Germinal center (tissue), 1 donor: ENCODE results near the gene HOXC6.
"Not testable (repeated sequence)": the region's sequence is repeated elsewhere in the genome, so short reads cannot be mapped to it uniquely, and the experiment has no call there.

Experiments
- DNase-seq: peaks from one replicate; pipeline ENCODE4 v3.0.0; 2012; ENCODE audit warnings: mixed read lengths, low spot score

The HOXC6 gene

GRCh38 chr12:54041097-54041690 lies 13.0 kb downstream of the HOXC6 start:
- no peak for DNase-seq

GRCh38 chr12:54042033-54042432 lies 13.8 kb downstream of the HOXC6 start:
- not testable (repeated sequence) for DNase-seq

GRCh38 chr12:54042970-54043853 lies 15.0 kb downstream of the HOXC6 start:
- no peak for DNase-seq

- no peak for DNase-seq
Observed at GRCh38 chr12:54044425-54045103, 16.3 kb downstream of the HOXC6 start.

GRCh38 chr12:54045401-54045800 lies 17.2 kb downstream of the HOXC6 start:
- DNase-seq, result no peak

- DNase-seq, result no peak
Observed at GRCh38 chr12:54045868-54046521, 17.8 kb downstream of the HOXC6 start.

GRCh38 chr12:54046809-54047159 lies 18.5 kb downstream of the HOXC6 start:
- no peak for DNase-seq

GRCh38 chr12:54047160-54047963 lies 19.1 kb downstream of the HOXC6 start:
- DNase-seq, result no peak

- no peak for DNase-seq
Observed at GRCh38 chr12:54047964-54048303, 19.7 kb downstream of the HOXC6 start.

- no peak for DNase-seq
Observed at GRCh38 chr12:54048406-54049093, 20.3 kb downstream of the HOXC6 start.

- no peak for DNase-seq
Observed at GRCh38 chr12:54049108-54049507, 20.9 kb downstream of the HOXC6 start.

GRCh38 chr12:54050482-54050810 lies 22.2 kb downstream of the HOXC6 start:
- DNase-seq, result no peak

- DNase-seq, result no peak
Observed at GRCh38 chr12:54051026-54051842, 23.0 kb downstream of the HOXC6 start.

GRCh38 chr12:54051874-54052437 lies 23.7 kb downstream of the HOXC6 start:
- no peak for DNase-seq

GRCh38 chr12:54052438-54053002 lies 24.3 kb downstream of the HOXC6 start:
- DNase-seq, result no peak

- DNase-seq, result peak; percentile 77
Observed at GRCh38 chr12:54053003-54053750, 24.9 kb downstream of the HOXC6 start.

GRCh38 chr12:54053751-54054741 lies 25.8 kb downstream of the HOXC6 start, which contains the start of gene HOXC4:
TSS of gene HOXC4 (plus strand) at chr12:54053835. CDS start at chr12:54053923, 88 bp downstream.
- peak; percentile 81 for DNase-seq
